Hepatocyte (in vitro differentiated cells): ENCODE data around the gene TEX101. TPM values are rescaled to one million over a fixed set of nuclear protein-coding genes. Genes with fewer than 3 reads are reported as not detected.

Experiments
- DNase-seq: peaks from one replicate; pipeline ENCODE4 v3.0.0-alpha.2; 2016; ENCODE audit warnings: low spot score
- H2AFZ ChIP-seq: fragments of 200-600 bp; sonication (generic); 2 replicates; pipeline ENCODE4 v1.6.0; 2016; ENCODE audit warnings: antibody characterized with exemption, mild to moderate bottlenecking
- H3K27ac ChIP-seq: fragments of 200-600 bp; sonication (generic); 2 replicates; pipeline ENCODE4 v1.5.1; 2016; ENCODE audit warnings: mild to moderate bottlenecking
- H3K27me3 ChIP-seq: fragments of 200-600 bp; sonication (generic); 2 replicates; pipeline ENCODE4 v1.6.1; 2016
- H3K36me3 ChIP-seq: fragments of 200-600 bp; sonication (generic); replicated peaks from 2 replicates; pipeline ENCODE4 v1.5.1; 2016; ENCODE audit warnings: low read depth; ENCODE audit not compliant: insufficient read depth
- H3K4me1 ChIP-seq: fragments of 200-600 bp; sonication (generic); 2 replicates; pipeline ENCODE4 v1.5.1; 2016; ENCODE audit warnings: mild to moderate bottlenecking, moderate library complexity; ENCODE audit not compliant: insufficient read depth
- H3K4me2 ChIP-seq: fragments of 200-600 bp; sonication (generic); 2 replicates; pipeline ENCODE4 v1.6.0; 2016
- H3K4me3 ChIP-seq: fragments of 200-600 bp; sonication (generic); 2 replicates; pipeline ENCODE4 v1.5.1; 2016; ENCODE audit warnings: mild to moderate bottlenecking
- H3K79me2 ChIP-seq: fragments of 200-600 bp; sonication (generic); 2 replicates; pipeline ENCODE4 v1.6.0; 2017; ENCODE audit warnings: mild to moderate bottlenecking
- H3K9me2 ChIP-seq: fragments of 200-600 bp; sonication (generic); replicated peaks from 2 replicates; pipeline ENCODE4 v1.6.0; 2017; ENCODE audit warnings: mild to moderate bottlenecking; ENCODE audit not compliant: insufficient read depth
- H3K9me3 ChIP-seq: fragments of 200-600 bp; sonication (generic); 2 replicates; pipeline ENCODE4 v1.5.1; 2016; ENCODE audit warnings: low read depth, mild to moderate bottlenecking
- H4K20me1 ChIP-seq: fragments of 200-600 bp; sonication (generic); 2 replicates; pipeline ENCODE4 v1.6.0; 2016; ENCODE audit warnings: mild to moderate bottlenecking; ENCODE audit not compliant: insufficient read depth, poor library complexity, severe bottlenecking
- CTCF ChIP-seq: fragments of 200-600 bp; sonication (generic); IDR thresholded peaks from 2 replicates; pipeline ENCODE4 v1.5.1; 2016; ENCODE audit warnings: antibody characterized with exemption, mild to moderate bottlenecking; ENCODE audit not compliant: poor library complexity
- EZH2 ChIP-seq: fragments of 200-600 bp; sonication (generic); IDR thresholded peaks from 2 replicates; pipeline ENCODE4 v1.6.1; 2016; ENCODE audit warnings: antibody characterized with exemption, mild to moderate bottlenecking, borderline replicate concordance
- EZH2phosphoT487 ChIP-seq: fragments of 200-600 bp; sonication (generic); IDR thresholded peaks from one replicate; pipeline ENCODE4 v1.6.1; 2018; ENCODE audit warnings: antibody characterized with exemption, mild to moderate bottlenecking, low read depth, moderate library complexity; ENCODE audit not compliant: unreplicated experiment, severe bottlenecking
- WGBS: methylation state at CpG from one replicate; pipeline ENCODE4 v1.1.6; 2016; ENCODE audit warnings: low lambda C conversion rate; ENCODE audit errors: missing lambda C conversion rate; 5-methylcytosine and 5-hydroxymethylcytosine counted together
- polyA plus RNA-seq: library from polyadenylated mRNA; unstranded; fragments of >200 nt; fragmentation: Nextera tagmentation; extraction: Ambion mirVana; gene quantifications from 2 replicates; pipeline ENCODE4 v1.2.1, GENCODE V29; 2016
- total RNA-seq: library from RNA; depleted of rRNA; stranded (reverse); fragments of >200 nt; gene quantifications from 2 replicates; pipeline ENCODE4 v1.2.3, GENCODE V29; 2014

Gene TEX101
- total and polyA plus RNA-seq, 2 experiments from 2014 or later: not detected

- H3K79me2 ChIP-seq: no peaks in the 10 kb centered on the region
- WGBS: 79% methylated on average over 20 of the region's 22 CpGs
- H3K4me1 ChIP-seq: no peaks in the 10 kb centered on the region
- no peaks in the 10 kb centered on the region for H4K20me1 ChIP-seq
- no peak for DNase-seq
- no peaks in the 10 kb centered on the region for H3K9me2 ChIP-seq
- H3K36me3 ChIP-seq: no peaks in the 10 kb centered on the region
- no peak overlapping the region for H2AFZ ChIP-seq
- H3K4me3 ChIP-seq: no peak overlapping the region
- no peaks in the 10 kb centered on the region for H3K9me3 ChIP-seq
- TF ChIP-seq EZH2 (no peak), EZH2phosphoT487 (no peak), CTCF (no peak)
- H3K27ac ChIP-seq: no peak overlapping the region
- no peak overlapping the region for H3K4me2 ChIP-seq
- H3K27me3 ChIP-seq: no peaks in the 10 kb centered on the region
Observed at GRCh38 chr19:43407416-43408005, 7.2 kb upstream of the TEX101 start.

- Histone ChIP-seq H3K4me2 (no peak overlapping the region), H3K9me3 (no peaks in the 10 kb centered on the region), H3K36me3 (no peaks in the 10 kb centered on the region), H4K20me1 (no peaks in the 10 kb centered on the region), H3K79me2 (no peaks in the 10 kb centered on the region), H2AFZ (no peak overlapping the region), H3K27me3 (no peaks in the 10 kb centered on the region), H3K9me2 (no peaks in the 10 kb centered on the region), H3K4me3 (no peak overlapping the region), H3K27ac (no peak overlapping the region), H3K4me1 (no peaks in the 10 kb centered on the region)
- DNase-seq: no peak
- no peak for TF ChIP-seq EZH2
- TF ChIP-seq EZH2phosphoT487: no peak
- TF ChIP-seq CTCF: no peak
- WGBS: 93% methylated on average over 27 of the region's 34 CpGs
Observed at GRCh38 chr19:43408043-43408442, 6.6 kb upstream of the TEX101 start.

GRCh38 chr19:43409415-43409814, 5.3 kb upstream of the TEX101 start:
- Histone ChIP-seq H3K36me3 (no peaks in the 10 kb centered on the region), H3K4me1 (no peaks in the 10 kb centered on the region), H4K20me1 (no peaks in the 10 kb centered on the region), H3K79me2 (no peaks in the 10 kb centered on the region), H3K4me3 (no peak overlapping the region), H2AFZ (no peak overlapping the region), H3K9me2 (no peaks in the 10 kb centered on the region), H3K4me2 (no peak overlapping the region), H3K27me3 (no peaks in the 10 kb centered on the region), H3K9me3 (no peaks in the 10 kb centered on the region), H3K27ac (no peak overlapping the region)
- TF ChIP-seq EZH2phosphoT487 (no peak), EZH2 (no peak), CTCF (no peak)
- WGBS: 91% methylated on average over 1 of the region's 1 CpG
- no peak for DNase-seq
